ENCODE data around the gene FTO.
"Not testable (repeated sequence)": the region's sequence is repeated elsewhere in the genome, so short reads cannot be mapped to it uniquely, and the experiment has no call there.

FTO gene

DNA sequence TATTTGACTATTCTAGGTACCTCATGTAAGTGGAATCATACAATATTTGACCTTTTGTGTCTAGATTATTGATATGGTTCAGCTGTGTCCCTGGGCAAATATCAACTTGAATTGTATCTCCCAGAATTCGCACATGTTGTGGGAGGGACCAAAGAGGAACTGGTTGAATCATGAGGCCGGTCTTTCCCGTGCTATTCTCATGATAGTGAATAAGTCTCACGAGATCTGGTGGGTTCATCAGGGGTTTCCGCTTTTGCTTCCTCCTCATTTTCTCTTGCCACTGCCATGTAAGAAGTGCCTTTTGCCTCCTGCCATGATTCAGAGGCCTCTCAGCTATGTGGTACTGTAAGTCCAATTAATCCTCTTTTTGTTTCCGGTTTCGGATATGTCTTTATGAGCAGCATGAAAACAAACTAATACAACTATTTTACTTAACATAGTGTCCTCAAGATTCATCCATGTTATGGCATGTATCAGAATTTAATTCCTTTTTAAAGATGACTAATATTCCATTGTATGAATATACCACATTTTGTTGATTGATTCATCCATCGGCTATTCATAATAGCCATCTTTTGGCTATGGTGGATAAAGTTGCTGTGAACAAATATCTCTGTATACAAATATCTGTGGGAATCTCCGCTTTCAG is 129.1 kb downstream of the FTO start:
- DNase-seq = no peak

DNA sequence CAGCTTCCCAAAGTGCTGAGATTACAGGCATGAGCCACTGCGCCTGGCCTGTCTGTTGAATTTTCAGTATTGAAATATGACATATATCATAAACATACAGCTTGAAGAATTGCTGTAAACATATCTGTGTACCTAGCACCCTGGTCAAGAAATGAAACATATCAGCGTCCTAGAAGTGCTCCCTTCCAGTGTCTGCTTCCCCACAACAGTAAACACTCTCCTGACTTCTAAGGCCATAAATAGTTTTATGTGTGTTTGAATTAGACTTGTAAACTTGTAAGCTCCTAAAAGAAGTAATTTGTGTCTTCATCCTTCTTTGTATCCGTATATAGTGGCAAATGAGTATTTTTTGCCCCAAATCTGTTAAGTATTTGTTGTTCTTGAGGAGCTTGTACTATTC is 132.2 kb downstream of the FTO start:
- DNase-seq = no peak

DNA sequence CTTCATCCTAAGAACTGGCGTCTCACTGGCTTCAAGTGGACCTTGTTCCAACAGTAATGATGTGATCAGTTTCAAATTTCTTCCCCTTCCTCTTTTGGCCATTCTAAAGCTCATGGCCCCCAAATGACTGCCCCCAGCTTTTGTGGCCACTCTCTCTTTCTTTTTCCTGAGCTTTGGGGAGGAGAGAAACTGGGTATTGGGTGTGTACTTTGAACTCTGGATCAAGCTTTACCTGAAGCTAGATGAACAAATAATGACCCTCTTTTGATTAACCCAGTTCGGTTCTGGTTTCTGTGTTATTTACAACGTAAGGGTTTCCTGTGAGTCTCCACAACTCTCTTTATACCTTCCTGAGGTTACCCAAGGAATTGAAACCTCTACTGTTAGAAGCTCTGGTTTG is 132.7 kb downstream of the FTO start:
- DNase-seq = no peak

DNA sequence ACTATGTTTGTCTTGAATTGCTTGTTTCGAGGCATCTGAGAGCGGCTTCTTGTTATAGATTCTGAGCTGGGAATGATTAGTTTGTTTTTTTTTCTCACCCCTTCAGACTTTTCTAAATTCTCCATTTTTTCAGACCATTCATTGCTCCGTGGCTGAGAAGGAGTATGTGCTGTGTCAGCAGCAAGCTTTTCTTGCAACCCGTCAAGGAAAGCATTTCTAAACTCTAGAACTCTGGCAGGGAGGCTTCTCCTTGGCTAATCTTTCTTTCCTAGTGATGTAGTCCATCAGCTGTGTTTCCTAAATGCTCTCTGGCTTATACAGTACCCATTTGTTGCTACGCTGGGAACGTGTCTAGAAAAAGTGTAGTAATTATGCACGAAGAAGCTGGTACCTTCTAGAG is 133.5 kb downstream of the FTO start:
- DNase-seq = peak; percentile 3

DNA sequence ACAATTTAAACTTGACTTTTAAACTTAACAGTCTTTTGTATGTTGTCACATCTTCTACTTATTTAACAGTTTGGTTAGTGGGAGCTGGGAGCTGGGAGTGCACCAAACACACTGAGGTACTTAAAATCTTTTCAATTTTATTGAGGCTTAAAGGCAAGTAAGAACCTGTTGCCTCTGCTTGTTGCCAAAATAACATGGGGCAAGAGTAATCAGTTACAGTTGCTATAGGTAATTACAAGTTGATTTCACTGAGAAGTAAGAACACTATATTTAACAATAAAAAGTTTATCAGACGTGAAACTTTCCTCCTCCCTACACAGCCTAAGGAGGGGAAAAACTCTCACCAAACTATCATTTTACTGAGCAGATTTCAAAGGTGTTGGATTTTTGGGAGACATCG is 135.2 kb downstream of the FTO start:
- DNase-seq = no peak

DNA sequence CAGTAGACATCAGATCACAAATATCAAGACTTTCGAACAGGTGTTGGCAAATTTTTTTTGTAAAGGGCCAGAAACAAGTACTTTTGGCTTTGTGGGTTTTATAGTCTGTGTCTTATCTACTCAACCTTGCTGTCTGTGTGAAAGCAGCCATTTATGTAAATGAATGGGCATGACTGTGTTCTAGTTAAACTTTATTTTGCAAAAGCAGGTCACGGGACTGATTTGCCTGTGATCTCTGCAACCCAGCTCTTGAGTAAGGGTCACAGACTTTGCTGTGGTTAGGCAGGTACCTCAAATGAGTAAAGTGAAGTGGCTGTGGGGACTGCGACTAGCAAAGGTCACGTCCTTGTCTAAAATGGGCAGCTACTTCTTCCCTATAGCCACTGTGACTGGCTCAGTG is 136.5 kb downstream of the FTO start:
- no peak for DNase-seq

DNA sequence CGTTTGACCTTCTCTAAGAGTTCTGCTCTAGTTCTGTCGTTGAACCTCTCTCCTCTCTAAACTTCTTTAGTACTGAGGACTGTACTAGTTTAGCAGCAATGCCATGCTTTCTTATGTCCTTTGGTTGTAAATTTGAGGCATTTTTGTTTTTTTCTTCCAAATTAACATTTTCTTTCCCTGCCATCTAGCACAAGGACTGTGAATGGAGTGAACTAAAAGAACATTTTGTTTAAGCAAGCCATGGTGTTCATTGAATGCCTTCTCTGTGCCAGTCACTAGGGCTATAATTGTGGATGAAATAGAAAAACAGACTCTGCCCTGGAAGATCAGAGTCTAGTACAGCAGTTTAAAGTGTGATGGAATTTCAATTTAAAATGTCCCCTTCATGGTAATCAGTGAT is 137.9 kb downstream of the FTO start:
- no peak for DNase-seq

DNA sequence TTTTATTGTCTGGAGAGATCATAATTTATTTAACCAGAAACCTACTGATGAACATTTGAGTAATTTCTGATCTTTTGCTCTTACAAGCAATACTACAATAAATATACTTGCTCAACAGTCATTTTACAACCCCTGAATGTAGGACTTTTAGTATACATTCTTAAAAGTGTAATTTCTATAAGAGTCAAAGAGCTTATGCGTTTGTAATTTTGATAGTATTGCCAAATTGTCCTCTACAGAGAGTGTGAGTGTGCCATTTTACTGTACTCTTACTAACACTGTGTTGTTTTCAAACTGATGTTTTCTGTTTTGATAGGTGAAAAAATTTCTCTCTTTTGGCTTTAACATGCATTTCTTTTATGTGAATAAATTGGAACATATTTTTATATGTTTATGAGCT is 139.1 kb downstream of the FTO start:
- no peak for DNase-seq

DNA sequence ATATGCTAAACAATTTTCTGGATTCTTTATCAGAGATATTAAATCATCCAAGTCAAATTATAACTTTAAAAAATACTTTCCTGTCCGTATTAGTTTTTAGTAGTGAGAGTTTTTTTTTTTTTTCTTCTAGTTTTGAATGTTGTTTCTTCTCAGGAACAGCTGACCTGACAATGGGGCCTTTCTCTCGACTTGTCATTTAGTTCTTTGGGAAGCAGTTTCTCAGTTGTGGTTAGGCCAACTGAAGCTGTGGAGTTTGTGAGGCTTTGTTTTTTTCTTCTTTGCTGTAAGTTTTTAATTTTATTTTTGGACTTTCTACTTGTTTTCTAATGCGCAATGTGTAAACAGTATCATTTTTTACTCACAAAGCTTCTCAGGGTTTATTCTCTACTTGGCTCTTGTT is 140.8 kb downstream of the FTO start:
- DNase-seq = no peak

DNA sequence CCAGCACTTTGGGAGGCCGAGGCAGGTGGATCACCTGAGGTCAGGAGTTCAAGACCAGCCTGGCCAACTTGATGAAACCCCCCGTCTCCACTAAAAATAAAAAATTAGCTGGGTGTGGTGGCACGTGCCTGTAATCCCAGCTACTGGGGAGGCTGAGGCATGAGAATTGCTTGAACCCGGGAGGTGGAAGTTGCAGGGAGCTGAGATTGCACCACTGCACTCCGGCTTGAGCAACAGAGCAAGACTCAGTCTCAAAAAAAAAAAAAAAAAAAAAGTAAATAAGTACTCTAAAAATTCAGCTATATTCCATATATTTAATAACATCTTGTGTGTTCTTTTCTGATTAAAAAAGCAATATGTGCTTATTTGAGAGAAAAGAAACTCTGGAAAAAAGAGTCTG is 142.6 kb downstream of the FTO start:
- DNase-seq = not testable (repeated sequence)

DNA sequence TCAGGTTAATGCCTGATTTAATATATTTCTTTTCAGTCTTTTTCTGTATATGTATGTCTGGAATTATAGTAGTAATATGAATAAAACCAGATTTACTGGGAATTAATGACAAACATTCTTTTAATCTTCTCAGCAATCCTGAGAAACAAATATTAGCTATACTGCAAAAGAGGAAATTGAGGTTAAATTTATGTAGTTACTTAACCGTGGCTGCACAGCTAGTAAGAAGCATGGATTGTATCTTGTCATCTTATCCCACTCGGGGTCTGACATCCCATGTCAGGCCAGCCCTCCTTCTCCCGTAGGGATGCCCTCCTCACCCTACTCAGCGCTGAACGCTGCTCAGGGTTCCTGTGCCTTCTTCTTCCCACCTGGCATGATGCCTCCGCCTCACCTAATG is 143.0 kb downstream of the FTO start:
- DNase-seq = no peak

DNA sequence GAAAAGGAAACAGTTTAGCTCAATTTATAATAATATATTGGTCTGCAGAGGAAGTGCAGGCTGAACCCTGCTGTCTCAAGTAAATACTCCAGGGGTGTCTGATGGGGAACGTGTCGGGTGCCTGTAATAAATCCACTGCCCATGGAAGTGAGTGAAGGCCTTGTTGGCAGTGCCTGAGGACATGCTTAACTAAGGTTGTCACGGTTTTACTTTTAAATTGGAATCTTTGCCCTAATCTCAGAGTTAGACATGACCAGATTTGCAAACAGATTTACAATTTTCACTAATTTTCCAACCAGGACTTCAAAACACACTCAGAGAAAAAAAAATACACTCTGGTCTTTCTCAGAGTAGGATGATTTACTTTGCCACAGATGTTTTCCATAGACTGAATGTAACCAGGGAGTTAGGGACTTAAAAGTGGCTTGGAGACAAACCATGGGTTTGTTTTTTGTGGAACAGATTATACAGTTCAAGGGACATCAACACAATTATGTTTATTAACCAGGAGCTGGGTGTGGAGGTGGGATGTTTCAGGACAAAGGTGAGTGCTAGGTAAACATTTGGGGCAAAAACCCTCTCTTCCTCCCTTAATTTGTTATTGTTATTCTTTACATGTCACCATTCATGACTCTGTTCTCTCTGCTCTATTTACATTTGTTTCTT is 144.5 kb downstream of the FTO start:
- no peak for DNase-seq

DNA sequence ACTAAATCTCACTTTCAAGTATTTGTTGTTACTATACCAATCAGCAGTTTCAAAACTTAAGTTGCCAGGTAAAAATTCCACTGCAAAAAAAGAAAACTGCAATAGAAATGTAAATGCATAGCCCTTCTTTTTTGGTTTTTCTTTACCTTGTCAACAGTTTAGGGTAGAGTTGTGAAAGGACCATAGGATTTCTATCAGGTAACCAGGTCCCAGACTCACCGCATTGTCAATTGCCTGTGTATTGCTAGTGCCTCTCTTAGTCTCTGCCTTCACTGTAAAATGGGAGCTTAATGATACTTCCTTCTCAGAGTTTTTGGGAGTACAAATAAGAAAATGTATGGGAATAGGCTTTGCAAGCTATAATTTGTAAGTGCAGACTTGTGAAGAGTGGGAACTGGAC is 145.0 kb downstream of the FTO start:
- no peak for DNase-seq

DNA sequence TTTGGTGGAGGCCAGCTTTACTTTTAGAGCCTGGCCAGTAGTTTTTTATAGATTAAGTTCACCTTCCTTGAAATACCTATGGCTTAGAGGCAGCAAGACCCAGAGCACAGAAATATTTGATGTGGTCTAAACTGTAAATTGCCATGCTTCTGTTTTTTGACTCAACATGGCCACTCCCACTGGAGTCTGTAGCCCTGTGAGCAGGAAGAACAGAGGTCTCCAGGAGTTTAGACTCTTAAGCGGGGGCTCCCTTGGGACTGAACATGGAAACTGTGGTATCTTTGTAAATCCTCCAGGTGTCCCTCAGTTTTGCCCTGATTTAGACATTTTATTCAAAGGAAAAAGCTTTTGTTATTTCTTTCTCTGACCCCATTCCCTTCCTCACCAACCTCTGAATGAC is 145.6 kb downstream of the FTO start:
- DNase-seq = peak; percentile 19

DNA sequence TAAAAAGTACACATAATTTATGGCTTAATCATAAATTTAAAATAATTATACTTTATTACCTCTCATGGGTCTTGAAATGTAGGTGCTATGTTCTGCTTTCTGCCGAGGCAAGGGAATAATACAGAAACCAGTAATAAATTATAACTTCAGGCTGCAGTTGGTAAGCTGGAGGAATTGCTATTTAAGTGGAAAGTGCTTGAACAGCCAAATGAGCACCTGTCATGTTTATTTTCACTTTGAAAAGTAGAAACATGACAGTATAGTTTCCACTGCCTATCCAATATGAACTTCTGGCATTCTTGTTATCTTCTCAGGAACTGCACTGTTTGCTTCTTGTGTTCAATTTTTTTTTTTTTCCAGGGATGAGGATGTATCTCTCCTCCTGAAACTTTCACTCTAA is 146.0 kb downstream of the FTO start:
- DNase-seq = no peak

DNA sequence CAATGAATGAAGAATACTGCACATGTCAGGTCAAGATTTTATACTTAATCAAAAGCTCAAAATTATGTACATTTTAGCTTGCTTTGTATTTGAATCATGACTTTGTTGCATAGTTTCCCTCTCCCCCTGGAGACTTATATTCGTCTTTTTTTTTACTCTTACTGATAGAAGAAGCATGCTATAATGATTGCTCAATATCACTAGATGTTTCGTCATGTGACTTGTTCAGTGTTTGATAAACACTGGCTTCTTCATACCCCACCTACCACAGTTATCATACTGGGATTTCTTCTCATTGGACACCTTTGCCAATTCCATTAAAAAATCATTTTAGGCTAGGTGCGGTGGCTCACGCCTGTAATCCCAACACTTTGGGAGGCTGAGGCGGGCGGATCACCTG is 148.7 kb downstream of the FTO start:
- DNase-seq = peak; percentile 22

DNA sequence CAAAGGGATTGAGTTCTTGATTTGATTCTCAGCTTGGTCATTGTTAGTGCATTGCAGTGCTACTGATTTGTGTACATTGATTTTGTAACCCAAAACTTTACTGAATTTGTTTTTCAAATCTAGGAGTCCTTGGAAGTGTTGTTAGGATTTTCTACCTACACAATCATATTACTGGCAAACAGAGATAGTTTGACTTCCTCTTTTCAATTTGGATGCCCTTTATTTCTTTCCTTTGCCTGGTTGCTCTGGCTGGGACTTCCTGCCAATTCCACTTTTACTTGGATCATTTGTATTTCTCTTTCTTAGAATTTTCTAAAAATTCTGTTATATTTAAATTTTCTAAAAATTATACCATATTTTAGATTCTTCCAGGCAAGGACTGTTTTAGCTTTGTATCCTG is 151.1 kb downstream of the FTO start:
- no peak for DNase-seq

DNA sequence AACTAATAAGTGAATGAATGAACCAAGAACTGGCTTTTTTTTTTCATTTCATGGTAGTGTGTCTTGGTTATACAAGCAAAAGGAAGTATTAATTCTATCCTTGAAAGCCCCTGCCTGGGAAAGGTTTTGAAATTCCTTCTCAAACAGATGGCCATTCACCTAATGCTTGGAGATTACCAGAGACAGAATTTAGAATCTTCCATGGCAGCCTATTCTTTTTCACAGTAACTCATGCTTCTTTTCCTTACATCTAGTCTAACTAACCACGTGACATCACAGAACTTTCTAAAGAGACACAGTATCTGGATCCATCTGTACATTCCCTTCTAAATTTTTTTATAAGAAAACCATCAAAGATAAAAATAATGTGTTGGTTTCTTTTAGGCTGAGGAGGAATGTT is 151.6 kb downstream of the FTO start:
- peak; percentile 51 for DNase-seq

DNA sequence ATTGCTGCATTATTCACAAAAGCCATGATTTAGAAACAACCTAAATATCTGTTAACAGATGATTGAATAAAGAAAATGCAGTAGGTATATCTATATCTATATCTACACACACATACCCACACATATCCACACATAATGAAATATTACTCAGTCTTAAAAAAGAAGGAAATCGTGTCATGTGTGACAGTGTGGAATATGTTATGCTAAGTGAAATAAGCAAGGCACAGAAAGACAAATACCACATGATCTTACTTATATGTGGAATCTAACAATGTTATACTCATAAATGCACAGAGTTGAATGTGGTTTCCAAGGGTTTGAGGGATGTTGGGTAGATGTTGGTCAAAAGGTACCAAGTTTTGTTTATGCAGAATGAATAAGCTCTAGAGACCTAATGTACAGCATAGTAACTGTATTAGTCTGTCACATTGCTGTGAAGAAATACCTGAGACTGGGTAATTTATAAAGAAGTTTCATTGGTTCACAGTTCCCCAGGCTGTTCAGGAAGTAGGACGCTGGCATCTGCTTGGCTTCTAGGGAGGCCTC is 156.1 kb downstream of the FTO start:
- no peak for DNase-seq

DNA sequence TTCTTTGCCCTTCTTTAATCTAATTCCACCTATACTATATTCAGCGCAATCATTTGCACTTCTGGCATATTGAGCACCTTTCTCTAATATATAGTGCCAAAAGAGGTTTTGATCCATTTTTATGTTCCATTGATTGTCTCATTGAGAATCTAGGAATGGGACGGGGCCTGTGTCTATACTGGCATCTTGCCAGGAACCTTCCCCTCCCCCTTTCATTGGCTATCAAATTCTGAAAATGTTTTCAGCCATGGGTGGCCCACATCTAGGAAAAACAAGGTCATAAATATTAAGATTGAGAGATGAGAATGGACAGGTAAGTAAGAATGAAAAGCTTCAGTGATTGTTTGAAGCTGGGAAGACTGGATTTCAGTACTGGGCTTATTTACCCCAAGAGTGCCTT is 159.9 kb downstream of the FTO start:
- DNase-seq = no peak

DNA sequence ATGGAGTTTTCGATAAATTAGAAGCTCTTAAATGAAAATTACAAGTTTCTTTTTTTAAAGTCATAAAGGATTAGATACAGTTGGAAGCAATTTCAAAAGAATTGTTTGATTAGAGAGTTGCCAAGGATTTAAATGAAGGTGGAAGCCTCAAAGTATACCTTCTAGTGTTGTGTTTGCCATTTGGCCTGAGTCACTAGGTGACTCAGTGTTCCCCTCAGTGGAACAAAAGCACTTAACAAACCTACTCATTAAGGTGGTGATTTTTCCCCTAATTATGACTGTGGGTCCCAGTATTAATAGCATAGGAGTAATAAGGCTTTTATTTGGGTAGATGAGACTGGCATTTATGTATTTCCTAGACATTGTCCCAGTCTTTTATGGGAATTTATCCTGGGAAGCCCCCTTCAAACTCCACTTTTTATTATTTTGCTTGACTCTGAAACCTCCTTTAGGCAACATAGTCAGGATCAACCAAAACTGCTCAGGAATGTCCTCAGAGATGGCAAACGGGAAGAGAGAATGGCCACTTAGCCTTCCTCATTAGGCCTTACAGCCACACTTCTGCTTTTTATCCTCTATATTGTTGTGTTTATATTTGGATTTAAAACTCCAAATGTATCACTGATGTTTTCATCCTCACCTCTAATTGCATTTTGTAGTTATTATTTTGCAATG is 161.0 kb downstream of the FTO start:
- no peak for DNase-seq

DNA sequence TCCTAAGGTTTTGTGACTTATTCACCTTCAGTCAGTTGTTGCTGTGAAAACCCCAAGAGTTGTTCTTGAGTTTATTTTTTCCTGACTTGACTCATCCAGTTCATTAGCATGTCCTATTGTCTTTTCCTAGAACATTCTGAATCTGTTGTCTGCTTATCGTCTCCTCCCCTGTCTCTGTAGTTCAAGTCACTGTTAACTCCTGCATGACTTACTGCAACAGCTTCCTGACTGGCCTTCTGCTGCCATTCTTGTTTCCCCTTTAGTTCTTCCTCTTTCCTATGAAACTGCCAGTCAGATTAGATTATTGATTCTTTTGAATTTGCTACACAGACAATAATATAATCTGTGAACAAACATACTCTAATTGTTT is 161.5 kb downstream of the FTO start:
- no peak for DNase-seq

DNA sequence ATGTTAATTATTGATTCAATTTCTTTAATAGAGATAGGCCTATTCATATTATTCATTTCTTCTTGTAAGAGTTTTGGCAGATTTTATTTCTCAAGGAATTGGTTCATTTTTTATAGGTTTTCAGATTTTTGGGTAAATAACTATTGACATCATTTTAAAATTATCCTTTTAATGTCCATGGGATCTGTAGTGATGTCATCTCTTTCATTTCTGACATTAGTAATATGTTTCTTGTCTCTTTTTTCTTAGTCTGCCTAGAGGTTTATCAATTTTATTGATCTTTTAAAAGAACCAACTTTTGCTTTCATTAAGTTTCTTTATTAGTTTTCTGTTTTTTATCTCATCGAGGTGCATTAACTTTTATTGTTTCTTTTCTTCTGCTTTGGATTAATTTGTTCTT is 162.6 kb downstream of the FTO start:
- no peak for DNase-seq

DNA sequence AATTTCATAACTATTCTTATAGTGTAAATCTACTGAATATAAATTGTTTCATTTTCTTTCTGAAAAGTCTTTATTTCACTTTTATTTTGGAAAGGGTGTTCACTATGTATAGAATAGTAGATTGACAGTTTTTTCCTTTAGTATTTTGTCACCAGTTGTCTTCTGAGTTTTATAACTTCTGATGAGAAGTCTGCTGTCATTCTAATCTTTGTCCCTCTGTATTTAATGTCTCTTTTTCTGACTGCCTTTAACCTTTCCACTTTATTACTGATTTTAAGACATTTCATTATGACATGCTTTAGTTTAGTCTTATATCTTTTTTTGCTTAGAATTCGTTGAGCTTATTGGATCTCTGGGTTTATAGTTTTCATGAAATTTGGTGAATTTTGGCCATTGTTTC is 166.9 kb downstream of the FTO start:
- no peak for DNase-seq
